ENCODE measurements around the gene ERAS. TPM values are rescaled to one million over a fixed set of nuclear protein-coding genes. Genes with fewer than 3 reads are reported as not detected.

Gene ERAS, protein sequence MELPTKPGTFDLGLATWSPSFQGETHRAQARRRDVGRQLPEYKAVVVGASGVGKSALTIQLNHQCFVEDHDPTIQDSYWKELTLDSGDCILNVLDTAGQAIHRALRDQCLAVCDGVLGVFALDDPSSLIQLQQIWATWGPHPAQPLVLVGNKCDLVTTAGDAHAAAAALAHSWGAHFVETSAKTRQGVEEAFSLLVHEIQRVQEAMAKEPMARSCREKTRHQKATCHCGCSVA
- 0.20 TPM in 1 of 2 replicates, not detected in the other for total RNA-seq

DNA sequence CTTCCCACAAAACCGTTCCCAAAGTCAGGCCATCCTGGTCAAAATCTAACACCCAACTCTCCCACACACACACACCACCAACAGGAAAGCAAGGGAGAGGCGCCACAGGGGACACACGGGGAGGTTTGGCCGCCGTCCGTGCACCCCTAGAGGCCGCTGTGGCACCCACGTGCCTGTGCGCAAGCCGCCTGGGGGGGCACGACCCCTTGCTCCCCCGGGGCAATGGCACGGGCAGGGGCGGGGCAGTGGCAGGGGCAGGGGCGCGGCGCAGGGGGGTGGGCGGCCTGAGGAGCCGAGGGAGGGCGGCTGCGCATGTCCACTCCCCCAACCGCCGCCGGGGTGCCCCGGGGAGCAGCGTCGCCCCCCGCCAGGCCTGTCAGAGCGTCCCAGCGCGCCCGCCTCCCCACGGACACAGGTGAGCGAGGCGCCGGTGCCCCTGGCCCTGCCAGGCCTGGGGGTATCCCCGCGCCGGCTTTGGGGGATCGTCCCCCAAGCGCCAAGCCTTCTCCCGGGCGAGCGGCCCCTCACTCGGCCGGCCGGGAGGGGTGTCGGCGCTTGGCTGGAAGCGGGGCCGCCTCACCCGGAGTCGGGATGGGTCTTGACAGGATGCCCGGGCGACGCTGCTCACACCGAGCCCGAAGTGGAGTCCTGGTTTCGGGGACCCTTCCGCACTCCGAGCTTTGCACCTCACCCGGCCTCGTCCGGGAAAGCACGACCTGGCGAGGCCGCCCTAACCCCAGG lies at the start of gene ERAS:
Gene ERAS (plus strand): TSS at position 379 of the 741 bp plus-strand sequence. CDS start 2,611 bp downstream, outside the sequence.
- no peak for DNase-seq (ENCODE audit: low read depth)

DNA sequence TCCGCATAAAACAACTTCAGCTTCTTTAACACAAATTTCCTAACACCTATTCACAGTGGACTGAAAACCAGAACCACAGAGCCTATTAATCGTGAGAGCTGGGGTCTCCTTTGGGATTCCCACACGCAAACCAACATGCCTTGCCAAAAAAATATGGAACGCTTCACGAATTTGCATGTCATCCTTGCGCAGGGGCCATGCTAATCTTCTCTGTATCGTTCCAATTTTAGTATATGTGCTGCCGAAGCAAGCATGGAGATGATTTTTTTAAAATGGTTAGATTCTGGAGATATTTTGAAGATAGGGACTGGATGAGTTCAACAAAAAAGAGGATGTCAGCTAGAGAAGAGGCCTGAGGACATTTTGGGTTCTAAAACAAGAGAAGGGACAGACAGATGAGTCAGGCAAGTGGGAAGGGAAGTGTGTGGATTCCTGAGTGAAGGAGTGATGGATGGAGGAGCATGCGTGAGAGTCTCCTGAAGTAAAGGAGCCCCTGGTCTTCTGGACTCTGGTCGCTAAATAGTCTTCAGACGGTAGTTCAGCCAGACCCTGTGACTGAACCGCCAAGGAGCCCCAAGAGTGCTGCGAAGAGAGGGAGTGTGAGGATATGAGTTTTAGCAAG lies 49.4 kb upstream of the ERAS start:
- no peak for DNase-seq (ENCODE audit: low read depth)

DNA sequence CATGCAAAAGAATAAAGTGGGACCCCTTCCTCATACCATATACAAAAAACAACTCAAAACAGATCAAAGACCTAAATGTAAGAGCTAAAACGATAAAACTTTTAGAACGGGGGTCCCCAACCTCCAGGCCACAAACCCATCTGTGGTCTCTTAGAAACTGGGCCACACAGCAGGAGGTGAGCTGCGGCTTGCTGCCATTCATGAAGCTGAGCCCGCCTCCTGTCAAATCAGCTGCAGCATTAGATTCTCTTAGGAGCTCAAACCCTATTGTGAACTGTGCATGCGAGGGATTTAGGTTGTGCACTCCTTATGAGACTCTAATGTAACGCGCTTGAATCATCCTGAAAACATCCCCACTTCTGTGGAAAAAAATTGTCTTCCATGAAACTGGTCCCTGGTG lies 46.9 kb upstream of the ERAS start:
- DNase-seq (ENCODE audit: low read depth): no peak

DNA sequence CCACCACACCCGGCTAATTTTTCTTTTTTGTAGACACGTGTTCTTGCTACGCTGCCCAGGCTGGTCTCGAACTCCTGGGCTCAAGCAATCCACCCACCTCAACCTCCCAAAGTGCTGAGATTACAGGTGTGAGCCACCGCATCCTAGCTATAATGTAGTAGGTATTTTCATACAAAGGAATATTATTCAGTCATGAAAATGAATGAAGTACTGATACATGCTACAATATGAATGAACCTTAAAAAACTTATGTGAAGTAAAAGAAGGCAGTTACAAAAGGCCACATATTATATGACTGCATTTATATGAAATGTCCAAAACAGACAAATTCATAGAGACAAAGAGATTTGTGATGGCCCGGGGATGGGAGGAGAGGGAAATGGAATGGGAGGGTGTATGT lies 44.6 kb upstream of the ERAS start:
- no peak for DNase-seq (ENCODE audit: low read depth)

DNA sequence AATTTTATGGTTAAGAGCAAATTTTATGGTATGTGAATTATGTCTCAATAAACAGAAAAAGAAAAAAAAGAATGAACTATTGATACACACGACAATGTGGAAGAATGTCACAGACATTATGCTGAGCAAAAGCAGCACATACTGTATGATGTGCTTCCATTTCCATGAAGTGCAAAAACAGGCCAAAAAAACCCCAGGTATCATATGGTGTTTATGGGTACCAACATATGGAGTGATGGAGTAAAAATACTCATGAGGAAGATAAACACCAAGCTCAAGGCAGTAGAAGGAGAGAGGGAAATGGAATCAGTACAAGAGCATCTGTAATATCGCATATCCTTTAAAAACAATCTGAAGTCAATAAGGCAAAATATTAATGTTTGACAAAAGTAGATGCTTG lies 44.1 kb upstream of the ERAS start:
- no peak for DNase-seq (ENCODE audit: low read depth)

DNA sequence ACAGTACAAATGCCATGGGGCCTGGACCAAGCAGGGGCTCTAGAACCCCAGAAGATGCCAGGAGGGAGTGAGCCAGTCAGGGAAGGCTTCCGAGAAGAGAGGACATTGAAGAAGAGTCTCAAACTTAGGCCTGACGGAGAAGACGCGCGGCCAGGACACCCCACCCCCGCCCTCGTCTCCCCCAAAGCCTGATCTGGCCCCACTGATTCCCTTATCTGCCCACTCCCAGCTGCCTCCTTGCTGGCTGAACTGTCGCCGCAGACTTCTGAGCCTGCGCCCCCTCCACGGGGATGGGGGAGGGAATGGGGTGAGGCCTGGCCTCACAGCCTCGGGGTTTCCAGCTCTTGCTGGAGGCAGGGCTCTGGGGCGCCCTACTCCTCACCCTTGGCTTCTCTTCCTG lies 43.5 kb upstream of the ERAS start:
- no peak for DNase-seq (ENCODE audit: low read depth)

DNA sequence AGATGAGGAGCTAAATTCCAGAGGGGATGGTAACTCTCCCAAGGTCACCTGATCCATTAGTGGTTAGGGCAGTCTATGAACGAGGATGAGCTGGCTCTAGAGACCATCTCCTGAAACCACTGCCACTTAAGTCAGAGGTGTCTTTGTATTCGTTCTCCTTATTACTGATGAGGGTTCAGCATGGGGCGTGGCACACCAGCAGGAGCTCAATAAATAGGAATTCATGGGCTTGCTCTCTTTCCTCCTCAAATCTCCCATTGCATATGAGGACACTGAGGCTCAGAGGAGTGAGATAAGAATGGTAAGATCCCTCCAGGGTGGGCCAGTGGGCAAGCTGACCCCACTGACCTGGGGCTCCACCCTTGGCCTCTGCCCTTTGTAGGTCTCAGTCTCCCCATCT lies 41.6 kb upstream of the ERAS start:
- no peak for DNase-seq (ENCODE audit: low read depth)

DNA sequence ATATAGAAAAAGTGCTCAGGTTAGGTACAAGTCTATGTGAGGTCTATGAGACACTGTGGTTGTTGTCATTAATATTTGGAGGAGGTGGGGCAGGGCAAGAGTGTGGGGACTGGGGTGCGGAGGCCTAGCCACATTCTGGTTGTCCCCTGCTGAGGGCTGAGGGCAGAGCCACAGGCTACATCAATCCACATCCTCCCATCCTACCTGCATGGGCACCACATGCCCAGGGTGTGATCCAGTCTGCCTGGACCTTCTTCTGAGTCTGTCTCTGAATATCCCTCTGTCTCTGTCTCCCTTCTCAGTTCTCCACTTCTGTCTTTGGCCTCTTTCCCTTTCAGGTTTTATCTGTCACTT lies 41.1 kb upstream of the ERAS start:
- DNase-seq (ENCODE audit: low read depth): no peak

DNA sequence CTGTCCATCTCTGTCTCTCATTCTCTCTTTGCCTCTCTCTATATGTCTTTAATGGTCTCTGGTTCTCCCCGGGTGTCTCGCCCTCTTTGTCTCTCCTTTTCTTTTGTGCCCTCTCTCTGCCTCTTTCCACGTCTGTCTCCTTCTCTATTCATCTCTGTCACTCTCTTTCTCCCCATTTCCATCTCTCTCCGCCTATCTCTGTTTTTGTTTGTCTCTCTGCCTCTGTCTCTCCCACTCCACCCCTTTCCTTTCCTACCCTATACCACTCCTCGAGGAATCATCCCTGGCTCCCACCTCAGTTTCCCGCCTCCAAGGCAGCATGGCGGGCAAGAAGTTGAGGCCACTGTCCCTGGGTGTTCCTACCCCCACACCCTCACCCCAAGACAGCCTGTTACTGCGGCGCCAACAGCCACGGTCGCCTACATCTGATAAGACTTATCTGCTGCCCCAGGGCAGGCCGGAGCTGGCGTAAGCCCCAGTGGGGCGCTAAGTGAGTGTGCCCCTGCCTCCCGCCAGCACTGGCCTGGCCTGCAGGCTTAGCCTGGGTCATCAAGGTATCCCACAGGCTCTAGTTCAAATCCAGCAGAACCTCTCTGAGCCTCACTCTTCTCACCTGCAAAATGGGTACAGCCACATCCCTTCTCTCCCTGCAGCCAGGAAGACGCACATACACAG lies 40.6 kb upstream of the ERAS start:
- no peak for DNase-seq (ENCODE audit: low read depth)

DNA sequence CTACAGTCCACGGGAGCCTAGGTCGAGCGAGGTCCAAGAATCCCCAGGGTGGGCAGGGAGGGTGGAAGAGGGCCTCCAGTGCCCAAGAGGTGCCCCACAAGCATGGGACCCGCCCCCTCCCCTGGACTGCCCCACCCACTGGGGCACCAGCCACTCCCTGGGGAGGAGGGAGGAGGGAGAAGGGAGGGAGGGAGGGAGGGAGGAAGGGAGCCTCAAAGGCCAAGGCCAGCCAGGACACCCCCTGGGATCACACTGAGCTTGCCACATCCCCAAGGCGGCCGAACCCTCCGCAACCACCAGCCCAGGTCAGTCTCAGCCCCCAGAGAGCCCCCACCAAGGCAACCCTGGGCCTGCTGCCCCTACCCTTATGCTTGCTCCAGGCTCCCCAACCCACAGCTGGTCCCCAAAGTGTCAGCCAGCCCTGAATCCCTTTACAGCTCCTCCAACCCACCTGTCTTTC lies 39.9 kb upstream of the ERAS start, which contains the start of gene GATA1:
Gene GATA1 (plus strand): TSS at position 250 of the 460 bp plus-strand sequence. CDS start 4,520 bp downstream, outside the sequence.
- no peak for DNase-seq (ENCODE audit: low read depth)

DNA sequence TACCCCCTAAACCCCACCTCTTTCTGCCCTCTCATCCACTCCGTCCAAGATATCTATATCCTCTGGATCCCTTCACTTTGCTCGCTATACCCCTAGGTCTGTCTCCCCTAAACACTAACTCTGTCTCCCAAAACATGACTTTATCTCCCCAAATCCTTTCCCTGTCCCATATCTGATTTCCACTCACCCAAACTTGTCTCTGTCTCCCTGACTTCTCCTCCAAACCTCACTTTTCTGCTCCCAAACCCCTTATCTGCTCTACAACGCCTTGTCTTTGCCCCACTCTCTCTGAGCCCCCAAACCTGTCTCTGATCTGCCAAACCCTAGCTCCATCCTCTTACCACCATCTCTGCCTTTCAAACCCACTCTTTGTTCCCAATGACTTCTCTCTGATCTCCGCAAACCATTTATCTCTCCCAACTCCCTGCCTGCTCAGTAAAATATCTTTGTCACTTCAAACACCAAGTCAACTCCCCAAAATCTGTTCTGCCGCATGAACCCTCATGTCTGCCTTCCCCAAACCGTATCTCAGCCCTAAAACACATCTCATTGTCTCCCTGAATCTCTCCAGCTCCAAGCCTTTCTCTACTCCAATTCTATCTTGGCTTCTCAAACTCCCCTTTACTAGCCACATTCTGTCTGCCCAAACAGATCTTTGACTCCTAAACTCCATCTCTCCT lies 39.3 kb upstream of the ERAS start:
- DNase-seq (ENCODE audit: low read depth): no peak

DNA sequence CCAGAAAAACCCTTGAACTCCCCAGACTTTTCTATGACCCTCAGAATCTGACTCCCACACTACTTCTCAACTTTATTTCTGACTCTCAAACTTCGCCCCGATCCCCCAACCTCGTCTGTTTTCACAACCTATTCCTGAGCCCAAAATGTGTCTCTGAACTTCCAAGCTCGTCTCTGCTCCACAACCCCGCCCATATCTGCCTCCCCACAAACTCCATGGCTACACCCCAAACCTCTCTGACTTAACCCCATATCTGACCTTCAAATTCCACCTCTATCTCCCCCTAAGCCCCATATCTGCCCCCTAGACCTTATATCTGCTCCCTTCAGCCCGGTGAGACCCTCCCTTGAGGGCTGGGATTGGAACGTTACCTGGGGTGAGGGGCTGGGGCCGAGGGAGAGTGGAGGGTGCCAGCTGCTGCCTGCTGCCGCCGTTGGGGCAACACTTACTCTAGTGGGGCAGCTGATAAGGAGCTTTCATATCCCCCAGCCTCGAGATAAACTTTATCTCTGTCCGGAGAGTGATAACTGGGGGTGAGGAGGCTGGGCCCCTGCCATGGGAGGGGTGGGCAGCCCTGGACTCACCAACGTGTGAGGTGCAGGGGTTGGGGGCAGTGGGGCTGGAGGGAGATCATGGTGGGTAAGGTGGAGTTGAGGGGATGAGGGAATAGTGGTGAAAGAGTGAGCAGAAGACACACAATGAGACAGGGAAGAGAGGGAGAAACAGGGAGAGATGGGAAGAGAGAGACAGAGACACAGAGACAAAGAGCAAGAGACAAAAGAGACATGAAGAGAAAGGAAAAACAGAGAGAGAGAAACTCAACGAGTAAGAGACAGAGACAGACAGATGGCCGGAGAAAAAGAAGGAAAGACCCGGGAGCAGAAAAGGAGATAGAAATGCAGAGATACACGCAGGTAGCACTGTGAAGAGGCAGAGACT lies 38.5 kb upstream of the ERAS start:
- DNase-seq (ENCODE audit: low read depth): no peak

DNA sequence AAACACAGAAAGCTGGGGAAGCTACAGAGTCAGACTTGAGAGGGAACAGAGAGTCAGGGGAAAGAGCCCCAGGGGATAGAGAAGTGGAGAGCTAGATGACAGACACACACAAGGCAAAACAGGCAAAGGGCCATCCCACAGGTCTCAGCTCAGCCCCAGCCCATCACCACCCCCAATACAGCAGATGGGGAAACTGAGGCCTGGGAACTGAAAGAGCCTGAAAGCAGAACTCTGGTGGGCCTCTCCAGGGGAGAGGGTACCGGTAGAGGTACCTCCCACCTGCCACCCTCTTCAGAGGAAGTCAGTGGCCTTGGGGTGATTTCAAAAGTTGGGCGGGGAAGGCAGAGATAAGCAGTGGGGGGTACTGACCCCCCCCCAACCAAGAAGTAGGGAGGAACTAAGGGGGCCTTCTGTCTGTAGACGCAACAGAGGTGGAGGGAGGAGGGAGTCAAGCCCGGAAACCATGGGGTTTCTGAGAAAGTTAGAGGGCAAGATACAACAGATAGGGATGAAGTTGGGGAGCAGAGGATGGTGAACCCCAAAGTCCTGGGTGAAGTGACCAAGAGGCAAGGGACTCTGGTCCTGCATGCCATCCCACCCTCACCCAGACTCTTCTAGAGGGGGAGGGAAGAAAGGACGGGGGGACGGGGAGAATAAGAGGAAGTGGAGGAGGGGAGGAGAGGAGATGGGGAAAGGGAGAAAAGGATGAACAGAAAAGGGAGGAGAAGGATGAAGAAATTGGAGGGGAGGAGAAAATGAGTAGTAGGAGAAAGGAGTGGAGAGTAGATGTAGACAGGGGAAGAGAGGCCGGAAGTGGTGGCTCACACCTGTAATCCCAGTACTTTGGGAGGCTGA lies 36.7 kb upstream of the ERAS start:
- no peak for DNase-seq (ENCODE audit: low read depth)

DNA sequence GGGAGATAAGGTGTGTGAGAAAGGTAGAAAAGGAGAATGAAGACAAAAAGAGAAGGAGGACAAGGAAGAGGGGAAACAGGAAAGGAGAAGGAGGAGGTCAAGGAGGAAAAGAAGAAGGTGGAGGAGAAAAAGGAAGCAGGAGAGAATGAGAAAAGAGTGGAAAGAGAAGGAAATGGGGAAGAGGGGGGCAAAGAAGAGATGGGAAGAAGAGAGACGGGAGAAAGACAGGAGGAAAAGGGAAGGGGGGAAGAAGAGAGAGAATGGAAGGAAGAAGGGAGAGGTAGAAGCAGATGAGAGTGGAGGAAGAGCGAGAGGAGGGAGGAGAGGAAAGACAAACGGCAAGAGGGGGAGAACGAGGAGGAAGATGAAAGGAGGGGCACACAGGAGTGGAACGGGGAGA lies 35.8 kb upstream of the ERAS start:
- DNase-seq (ENCODE audit: low read depth): no peak

DNA sequence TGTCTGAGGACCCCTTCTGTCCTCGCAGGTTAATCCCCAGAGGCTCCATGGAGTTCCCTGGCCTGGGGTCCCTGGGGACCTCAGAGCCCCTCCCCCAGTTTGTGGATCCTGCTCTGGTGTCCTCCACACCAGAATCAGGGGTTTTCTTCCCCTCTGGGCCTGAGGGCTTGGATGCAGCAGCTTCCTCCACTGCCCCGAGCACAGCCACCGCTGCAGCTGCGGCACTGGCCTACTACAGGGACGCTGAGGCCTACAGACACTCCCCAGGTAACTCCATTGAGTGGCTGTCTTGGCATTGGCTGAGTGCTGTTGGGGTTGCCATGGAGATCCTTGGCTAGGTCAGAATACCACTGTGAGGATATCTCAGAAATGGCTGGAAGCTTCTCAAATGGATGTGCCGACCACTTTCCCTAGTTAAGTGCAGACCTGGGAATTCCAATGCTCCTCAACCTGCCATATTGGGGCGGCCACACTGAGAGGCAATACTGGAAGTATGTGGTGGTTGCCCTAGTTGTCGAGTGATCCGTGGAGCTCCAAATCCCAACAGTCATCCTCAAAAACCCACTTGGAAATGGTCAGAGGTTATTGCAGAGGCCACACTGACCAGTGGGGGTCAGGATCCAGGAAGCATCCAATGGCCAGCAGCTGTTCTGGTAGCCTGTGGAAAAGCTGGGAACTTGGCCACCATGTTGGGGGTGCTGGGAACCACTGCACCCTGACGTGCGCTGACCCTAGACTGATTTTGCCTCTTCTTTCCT lies 35.1 kb upstream of the ERAS start:
- DNase-seq (ENCODE audit: low read depth): no peak

DNA sequence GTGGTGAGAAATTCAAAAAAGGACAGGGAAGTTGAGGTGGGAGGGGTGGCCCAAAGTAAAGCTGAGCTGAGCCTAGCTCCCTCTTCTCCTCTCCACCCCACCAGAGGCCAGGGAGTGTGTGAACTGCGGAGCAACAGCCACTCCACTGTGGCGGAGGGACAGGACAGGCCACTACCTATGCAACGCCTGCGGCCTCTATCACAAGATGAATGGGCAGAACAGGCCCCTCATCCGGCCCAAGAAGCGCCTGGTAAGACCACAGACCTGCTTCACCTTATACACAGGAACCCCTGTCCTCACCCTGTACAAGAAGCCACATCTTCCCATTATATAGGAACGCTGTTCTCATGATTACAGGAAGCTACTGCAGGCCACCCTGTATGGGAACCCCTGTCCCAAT lies 34.1 kb upstream of the ERAS start:
- no peak for DNase-seq (ENCODE audit: low read depth)

DNA sequence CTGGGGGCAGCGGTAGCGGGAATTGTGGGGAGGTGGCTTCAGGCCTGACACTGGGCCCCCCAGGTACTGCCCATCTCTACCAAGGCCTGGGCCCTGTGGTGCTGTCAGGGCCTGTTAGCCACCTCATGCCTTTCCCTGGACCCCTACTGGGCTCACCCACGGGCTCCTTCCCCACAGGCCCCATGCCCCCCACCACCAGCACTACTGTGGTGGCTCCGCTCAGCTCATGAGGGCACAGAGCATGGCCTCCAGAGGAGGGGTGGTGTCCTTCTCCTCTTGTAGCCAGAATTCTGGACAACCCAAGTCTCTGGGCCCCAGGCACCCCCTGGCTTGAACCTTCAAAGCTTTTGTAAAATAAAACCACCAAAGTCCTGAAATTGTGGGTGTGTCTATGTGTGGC lies 32.4 kb upstream of the ERAS start:
- no peak for DNase-seq (ENCODE audit: low read depth)

DNA sequence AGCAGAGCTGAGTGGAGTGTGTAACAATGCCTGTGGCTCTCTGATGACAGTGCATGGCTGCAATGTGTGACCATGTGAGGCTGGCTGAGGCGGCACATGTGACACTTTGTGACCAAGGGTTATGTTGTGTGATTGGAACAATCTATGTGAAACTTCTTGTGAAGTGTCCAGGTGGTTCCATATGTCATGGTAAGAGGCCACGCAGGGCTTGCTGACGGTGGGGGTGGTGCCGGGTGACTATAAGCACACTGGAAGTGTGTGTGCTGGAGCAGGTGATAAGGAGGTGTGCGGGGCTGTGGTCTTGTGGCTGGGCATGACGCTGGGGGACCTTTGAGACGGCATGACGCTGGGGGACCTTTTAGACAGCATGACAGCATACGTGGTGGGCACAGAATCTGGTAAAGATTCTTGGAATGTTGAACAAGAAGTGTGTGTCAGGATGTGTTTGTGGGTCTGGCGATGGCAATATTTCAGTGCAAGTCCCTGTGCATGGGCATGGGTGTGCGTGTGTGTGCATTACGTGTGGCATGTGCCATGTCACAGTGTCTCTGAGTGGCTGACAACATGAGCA lies 31.9 kb upstream of the ERAS start:
- DNase-seq (ENCODE audit: low read depth): no peak

All from renal cortical epithelial cell (primary cell).